ENCODE measurements around the gene SUCLG2.

- TF ChIP-seq CTCF (IDR thresholded peaks at IDR 0.05) (no peak), POLR2A (IDR thresholded peaks at IDR 0.05) (no peak)
Observed at GRCh38 chr3:67661089-67661488, 6.7 kb upstream of the SUCLG2 start.

Measured in body of pancreas (tissue), 4 donors.